NCI-H146 treated with DMSO at 0.1 percent for 48 hours (cell line): ENCODE results near the gene DPY19L2.
"Not testable (repeated sequence)": the region's sequence is repeated elsewhere in the genome, so short reads cannot be mapped to it uniquely, and the experiment has no call there.

Experiments
- DNase-seq: peaks from one replicate; lab custom pipeline; 2025; ENCODE audit not compliant: unreplicated experiment; lab: John Stamatoyannopoulos, UW

DPY19L2 gene

DNA sequence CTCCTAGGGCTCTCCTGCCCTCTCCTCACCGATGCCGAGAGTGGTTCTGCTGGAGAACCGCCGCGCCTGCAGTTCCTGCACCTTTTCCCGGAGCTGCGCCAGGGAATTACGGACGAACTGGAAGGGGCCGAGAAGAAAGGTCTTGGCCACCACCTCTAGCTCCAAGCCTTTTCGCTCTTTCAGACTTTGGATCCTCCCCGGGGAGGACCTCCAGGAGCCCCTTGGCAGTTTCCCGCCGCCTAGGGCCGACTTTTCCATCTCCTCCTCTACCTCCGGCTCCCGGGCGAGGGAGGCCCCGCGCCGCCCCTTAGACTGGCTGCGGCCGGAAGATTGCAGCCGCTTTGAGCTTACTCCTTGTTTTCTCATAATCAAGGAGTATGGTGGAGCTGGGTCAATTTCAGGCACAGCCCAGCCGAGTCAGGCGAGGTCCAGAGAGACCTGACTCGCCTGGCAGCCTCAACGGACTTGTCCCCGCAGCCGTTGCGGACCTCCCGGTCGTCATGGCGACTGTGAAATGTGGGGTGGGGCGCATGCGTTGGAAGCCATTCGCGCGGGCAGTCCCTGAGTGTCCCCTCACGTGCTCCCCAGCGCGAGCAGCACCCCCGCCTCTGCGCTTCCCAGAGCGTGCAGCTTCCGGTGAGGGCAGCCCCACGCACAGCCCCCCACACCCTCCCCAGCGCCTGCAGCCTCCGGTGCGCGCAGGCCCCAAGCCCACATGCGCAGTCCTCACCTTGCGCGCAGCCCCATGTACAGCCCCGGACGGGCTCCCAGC, at the start of gene DPY19L2:
Gene DPY19L2, minus strand, starts transcription at position 466 of the 772 bp plus-strand sequence. Its CDS starts 100 bp downstream, at position 366.
- DNase-seq = peak; percentile 73

GRCh38 chr12:63716891-63717290, 48.6 kb upstream of the DPY19L2 start:
- not testable (repeated sequence) for DNase-seq

GRCh38 chr12:63715107-63715625, 46.9 kb upstream of the DPY19L2 start:
- not testable (repeated sequence) for DNase-seq

DNA sequence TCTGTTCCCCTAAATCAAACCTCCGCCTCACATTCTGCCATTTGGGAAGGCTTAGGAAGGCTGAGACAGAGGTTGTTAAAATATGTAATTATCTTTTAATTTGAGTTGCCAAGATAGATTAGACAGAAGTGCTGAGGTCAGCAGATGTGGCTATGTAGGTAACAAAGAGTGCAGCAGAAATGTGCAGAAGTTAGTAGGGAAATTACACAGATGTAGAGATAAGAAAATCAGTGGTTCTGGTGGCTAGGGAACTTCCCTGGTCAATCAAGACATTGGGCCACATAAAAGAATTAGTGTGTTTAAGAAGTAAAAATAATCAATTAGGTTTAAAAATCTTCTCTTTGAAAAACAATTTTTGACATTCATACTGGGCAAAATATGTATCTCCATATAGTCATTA, 46.1 kb upstream of the DPY19L2 start:
- not testable (repeated sequence) for DNase-seq

DNA sequence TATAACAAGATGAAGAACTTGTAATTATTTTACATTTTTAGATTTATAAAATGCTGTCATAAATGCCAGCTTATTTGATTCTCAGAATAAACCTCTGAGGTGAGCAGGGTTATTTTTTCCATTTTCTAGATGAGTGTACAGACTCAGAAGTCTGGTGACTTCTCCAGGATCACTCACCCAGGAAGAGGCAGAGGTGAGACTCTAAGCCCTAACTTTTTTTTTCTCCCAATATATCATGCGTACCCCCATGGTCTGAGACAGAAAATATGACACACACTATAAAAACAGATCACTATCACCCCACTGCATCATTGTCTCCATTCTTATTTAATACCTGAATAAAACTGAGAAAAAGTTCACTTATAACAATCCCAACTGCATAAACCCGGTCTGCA, 45.4 kb upstream of the DPY19L2 start:
- DNase-seq = not testable (repeated sequence)

DNA sequence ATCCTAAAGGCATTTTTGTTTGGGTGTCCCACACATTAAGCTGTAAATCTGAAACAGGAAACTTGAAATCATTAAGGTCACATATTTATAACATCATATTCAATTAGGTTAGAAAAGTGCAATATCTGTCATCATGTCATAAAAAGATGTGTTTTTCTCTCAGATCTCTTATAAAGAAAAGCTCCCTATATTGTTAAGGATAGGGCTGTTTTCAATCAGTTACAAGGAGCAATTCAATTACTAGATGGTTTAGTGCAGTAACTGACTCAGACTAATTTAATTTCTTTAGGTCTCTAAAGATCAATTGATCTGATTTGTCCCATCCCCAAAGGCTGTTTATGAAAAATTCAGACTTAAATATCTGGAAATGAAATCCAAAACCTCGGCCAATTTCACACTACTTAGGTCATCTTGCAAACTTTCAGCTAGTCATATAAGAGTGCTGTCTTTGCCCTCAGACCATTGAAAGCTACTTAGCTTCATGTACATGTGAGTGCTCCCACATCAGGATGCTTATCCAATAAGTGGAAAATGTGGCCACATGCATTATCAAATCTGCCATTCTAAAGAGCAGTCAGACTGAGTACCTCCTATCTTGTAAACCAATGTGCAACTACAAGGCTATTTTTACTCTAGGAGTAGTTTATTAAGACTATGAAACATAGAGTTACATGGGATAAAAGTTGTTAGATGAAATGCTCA, 44.8 kb upstream of the DPY19L2 start:
- not testable (repeated sequence) for DNase-seq

- DNase-seq = not testable (repeated sequence)
These were observed 44.2 kb upstream of the DPY19L2 start for GRCh38 chr12:63712376-63712974.

- not testable (repeated sequence) for DNase-seq
These were observed 43.0 kb upstream of the DPY19L2 start for GRCh38 chr12:63711339-63711738.

GRCh38 chr12:63706336-63706735, 38.0 kb upstream of the DPY19L2 start:
- no peak for DNase-seq

GRCh38 chr12:63699678-63700382, 31.5 kb upstream of the DPY19L2 start:
- DNase-seq = not testable (repeated sequence)

- DNase-seq = not testable (repeated sequence)
These were observed 30.7 kb upstream of the DPY19L2 start for GRCh38 chr12:63699011-63699410.

DNA sequence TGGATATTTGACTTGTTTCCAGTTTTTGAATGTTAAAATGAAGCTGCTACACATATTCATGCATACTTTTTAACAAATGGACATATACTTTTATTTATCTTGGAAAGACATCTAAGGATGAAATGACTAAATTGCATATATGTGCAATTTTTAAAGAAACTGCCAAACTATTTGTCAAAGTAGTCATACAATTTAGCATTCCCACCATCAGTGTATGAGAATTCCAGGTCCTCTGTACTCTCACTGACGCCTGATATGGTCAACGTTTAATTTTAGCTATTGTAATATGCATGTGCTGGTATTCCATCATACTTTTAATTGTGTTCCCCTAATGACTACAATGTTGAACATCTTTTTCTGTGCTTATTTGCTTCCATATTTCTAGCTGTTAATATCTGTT, 22.5 kb upstream of the DPY19L2 start:
- DNase-seq = not testable (repeated sequence)

- not testable (repeated sequence) for DNase-seq
These were observed 20.8 kb upstream of the DPY19L2 start for GRCh38 chr12:63689141-63689540.

DNA sequence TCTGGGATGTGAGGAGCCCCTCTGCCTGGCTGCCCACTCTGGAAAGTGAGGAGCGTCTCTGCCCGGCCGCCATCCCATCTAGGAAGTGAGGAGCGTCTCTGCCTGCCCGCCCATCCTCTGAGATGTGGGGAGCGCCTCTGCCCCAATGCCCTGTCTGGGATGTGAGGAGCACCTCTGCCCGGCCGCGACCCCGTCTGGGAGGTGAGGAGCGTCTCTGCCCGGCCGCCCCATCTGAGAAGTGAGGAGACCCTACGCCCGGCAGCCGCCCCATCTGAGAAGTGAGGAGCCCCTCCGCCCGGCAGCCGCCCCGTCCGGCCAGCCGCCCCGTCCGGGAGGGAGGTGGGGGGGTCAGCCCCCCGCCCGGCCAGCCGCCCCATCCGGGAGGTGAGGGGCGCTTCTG, 18.3 kb upstream of the DPY19L2 start:
- DNase-seq = not testable (repeated sequence)

- DNase-seq = not testable (repeated sequence)
These were observed 17.5 kb upstream of the DPY19L2 start for GRCh38 chr12:63685789-63686188.

GRCh38 chr12:63682617-63683016, 14.3 kb upstream of the DPY19L2 start:
- not testable (repeated sequence) for DNase-seq

DNA sequence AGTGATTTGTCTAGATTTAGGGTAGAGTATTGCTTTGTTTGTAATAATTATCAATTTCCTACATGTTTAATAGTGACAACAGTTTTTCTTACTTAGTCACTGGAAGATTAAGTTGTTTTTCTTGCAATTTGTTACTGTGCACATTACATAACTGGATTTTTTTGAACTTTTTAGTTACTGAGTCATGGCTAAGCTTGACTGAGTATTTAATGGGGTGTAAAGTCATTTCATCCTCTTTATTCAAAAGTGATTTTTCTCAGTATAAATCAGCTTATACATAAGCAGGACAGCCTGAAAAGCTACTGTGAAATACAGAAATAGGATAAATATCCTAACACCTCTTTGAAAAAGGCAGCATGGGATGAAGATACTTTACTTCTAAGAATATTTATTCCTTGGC, 12.5 kb upstream of the DPY19L2 start:
- DNase-seq = not testable (repeated sequence)

DNA sequence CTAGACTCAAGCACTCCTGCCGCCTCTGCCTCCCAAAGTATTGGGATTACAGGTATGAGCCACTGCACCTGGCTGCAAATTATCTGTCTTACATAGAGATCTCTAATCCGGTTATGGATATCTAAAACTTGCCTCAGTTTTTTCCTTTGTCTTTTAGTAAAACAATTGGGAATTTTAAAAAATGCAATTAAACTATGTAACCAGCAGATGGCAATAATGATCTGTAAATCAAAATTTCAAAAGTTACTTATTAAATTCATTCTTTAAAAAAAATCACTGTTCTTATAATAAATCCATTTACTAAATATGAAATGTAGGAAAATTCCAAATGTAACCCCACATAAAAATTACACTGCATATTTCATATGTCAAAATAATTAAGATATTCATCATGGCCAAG, 4.3 kb upstream of the DPY19L2 start:
- not testable (repeated sequence) for DNase-seq

GRCh38 chr12:63669936-63670335, 1.6 kb upstream of the DPY19L2 start:
- DNase-seq = not testable (repeated sequence)

DNA sequence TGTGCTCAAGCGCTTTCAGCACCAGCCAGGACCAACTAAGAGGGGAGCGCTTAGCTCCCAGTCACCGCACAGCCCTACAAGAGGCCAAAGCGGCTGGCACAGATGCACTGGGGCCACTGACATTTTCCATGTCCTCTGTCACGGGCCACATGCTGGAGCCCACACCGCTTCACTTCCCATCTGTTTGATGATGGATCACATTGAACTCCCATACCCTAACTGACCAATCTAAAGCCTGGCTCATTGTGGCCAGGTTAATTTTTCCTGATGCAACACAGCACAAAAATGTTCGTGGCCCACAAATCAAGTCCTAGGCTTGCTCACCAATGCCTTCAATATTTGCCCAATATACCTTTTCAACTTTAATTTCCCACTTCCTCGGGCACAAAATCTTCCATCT, 1.1 kb upstream of the DPY19L2 start:
- not testable (repeated sequence) for DNase-seq
